ENCODE measurements around the gene CCDC141.
"Not testable (repeated sequence)": the region's sequence is repeated elsewhere in the genome, so short reads cannot be mapped to it uniquely, and the experiment has no call there.

The CCDC141 gene

GRCh38 chr2:178993788-178994187 is 56.1 kb downstream of the CCDC141 start:
- H3K27ac Mint-ChIP-seq (ENCODE audit: low read depth): no peak overlapping the region

DNA sequence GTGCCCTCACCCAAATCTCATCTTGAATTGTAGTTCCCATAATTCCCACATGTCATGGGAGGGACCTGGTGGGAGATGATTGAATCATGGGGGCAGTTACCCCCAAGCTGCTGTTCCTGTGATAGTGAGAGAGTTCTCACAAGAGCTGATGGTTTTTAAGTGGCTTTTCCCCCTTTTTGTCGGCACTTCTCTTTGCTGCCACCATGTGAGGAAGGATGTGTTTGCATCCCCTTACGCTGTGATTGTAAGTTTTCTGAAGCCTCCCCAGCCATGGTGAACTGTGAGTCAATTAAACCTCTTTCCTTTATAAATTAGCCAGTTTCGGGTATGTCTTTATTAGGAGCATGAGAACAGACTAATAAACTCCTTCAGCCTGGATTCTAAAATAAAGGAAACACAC is 57.2 kb downstream of the CCDC141 start:
- not testable (repeated sequence) for H3K4me3 Mint-ChIP-seq; DNase-seq (ENCODE audit: low spot score in 2 of 2); H3K27me3 Mint-ChIP-seq; H3K4me1 Mint-ChIP-seq; H3K27ac Mint-ChIP-seq (ENCODE audit: low read depth); H3K9me3 Mint-ChIP-seq; H3K36me3 Mint-ChIP-seq (ENCODE audit: insufficient read depth); ATAC-seq (replicated peaks; ENCODE audit: extremely low read depth, poor library complexity, severe bottlenecking)

More at GRCh38 chr2:178993788-178994187, 56.1 kb downstream of the CCDC141 start:
- no peaks in the 10 kb centered on the region for H3K4me1 Mint-ChIP-seq
- no peak for DNase-seq (ENCODE audit: low spot score in 2 of 2)
- H3K9me3 Mint-ChIP-seq: no peaks in the 10 kb centered on the region
- H3K27me3 Mint-ChIP-seq: no peaks in the 10 kb centered on the region
- H3K4me3 Mint-ChIP-seq: no peak overlapping the region
- ATAC-seq (replicated peaks; ENCODE audit: extremely low read depth, poor library complexity, severe bottlenecking): no peak
- H3K36me3 Mint-ChIP-seq (ENCODE audit: insufficient read depth): peaks cover 1% of the 10 kb centered on the region

DNA sequence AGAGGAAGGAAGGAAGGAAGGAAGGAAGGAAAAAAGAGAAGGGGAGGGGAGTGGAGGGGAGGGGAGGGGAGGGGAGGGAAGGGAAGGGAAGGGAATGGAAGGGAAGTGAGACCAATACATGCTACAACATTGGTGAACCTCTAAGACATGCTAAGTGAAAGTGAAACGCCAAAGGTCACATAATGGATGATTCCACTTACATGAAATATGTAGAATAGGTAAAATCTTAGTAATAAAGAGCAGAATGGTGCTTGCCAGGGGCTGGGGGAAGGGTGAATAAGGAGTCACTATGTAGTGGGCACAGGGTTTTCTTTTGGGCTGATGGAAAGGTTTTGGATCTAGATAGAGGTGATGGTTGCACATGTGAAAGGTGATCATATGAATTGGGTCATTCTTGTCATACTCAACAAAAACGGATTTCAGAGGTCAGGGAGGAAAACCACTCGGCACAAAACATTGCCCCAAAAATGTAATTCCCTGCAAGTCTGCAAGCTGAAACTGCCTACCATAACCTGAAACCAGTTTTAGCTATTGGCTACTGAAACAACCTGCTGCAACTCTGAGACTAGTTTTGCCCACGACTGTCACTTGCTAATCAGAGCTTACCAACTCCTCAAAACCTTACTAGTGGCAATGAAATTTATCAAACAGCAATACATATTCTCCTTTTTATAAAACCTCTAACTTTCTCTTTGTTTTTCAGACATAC is 59.2 kb downstream of the CCDC141 start:
- H3K4me1 Mint-ChIP-seq: no peaks in the 10 kb centered on the region
- H3K27me3 Mint-ChIP-seq: no peaks in the 10 kb centered on the region
- H3K9me3 Mint-ChIP-seq: no peaks in the 10 kb centered on the region
- peaks cover 1% of the 10 kb centered on the region for H3K36me3 Mint-ChIP-seq (ENCODE audit: insufficient read depth)
- DNase-seq (ENCODE audit: low spot score in 2 of 2) (no peak), ATAC-seq (replicated peaks; ENCODE audit: extremely low read depth, poor library complexity, severe bottlenecking) (no peak)
- H3K4me3 Mint-ChIP-seq: no peak overlapping the region
- H3K27ac Mint-ChIP-seq (ENCODE audit: low read depth): no peak overlapping the region

GRCh38 chr2:178989424-178989823 is 60.5 kb downstream of the CCDC141 start:
- H3K27me3 Mint-ChIP-seq; H3K36me3 Mint-ChIP-seq (ENCODE audit: insufficient read depth); H3K9me3 Mint-ChIP-seq; ATAC-seq (replicated peaks; ENCODE audit: extremely low read depth, poor library complexity, severe bottlenecking); DNase-seq (ENCODE audit: low spot score in 2 of 2); H3K4me3 Mint-ChIP-seq; H3K4me1 Mint-ChIP-seq; H3K27ac Mint-ChIP-seq (ENCODE audit: low read depth): not testable (repeated sequence)

DNA sequence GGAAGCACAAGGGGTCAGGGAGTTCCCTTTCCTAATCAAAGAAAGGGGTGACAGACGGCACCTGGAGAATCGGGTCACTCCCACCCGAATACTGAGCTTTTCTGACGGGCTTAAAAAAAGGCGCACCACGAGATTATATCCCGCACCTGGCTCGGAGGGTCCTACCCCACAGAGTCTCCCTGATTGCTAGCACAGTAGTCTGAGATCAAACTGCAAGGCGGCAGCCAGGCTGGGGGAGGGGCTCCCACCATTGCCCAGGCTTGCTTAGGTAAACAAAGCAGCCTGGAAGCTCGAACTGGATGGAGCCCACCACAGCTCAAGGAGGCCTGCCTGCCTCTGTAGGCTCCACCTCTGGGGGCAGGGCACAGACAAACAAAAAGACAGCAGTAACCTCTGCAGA is 67.3 kb downstream of the CCDC141 start:
- not testable (repeated sequence) for ATAC-seq (replicated peaks; ENCODE audit: extremely low read depth, poor library complexity, severe bottlenecking); H3K27ac Mint-ChIP-seq (ENCODE audit: low read depth); H3K36me3 Mint-ChIP-seq (ENCODE audit: insufficient read depth)

GRCh38 chr2:178980815-178981214 is 69.1 kb downstream of the CCDC141 start:
- no peak for ATAC-seq (replicated peaks; ENCODE audit: extremely low read depth, poor library complexity, severe bottlenecking)
- no peaks in the 10 kb centered on the region for H3K27me3 Mint-ChIP-seq
- H3K36me3 Mint-ChIP-seq (ENCODE audit: insufficient read depth): no peaks in the 10 kb centered on the region
- no peak for DNase-seq (ENCODE audit: low spot score in 2 of 2)
- no peak overlapping the region for H3K4me3 Mint-ChIP-seq
- no peak overlapping the region for H3K27ac Mint-ChIP-seq (ENCODE audit: low read depth)
- H3K4me1 Mint-ChIP-seq: no peaks in the 10 kb centered on the region
- H3K9me3 Mint-ChIP-seq: peaks cover 6% of the 10 kb centered on the region

More for the DNA sequence above, 67.3 kb downstream of the CCDC141 start:
- not testable (repeated sequence) for DNase-seq (ENCODE audit: low spot score in 2 of 2); H3K9me3 Mint-ChIP-seq; H3K27me3 Mint-ChIP-seq; H3K4me1 Mint-ChIP-seq; H3K4me3 Mint-ChIP-seq

- DNase-seq (ENCODE audit: low spot score in 2 of 2): no peak
- no peaks in the 10 kb centered on the region for H3K4me1 Mint-ChIP-seq
- H3K27me3 Mint-ChIP-seq: no peaks in the 10 kb centered on the region
- no peaks in the 10 kb centered on the region for H3K36me3 Mint-ChIP-seq (ENCODE audit: insufficient read depth)
- ATAC-seq (replicated peaks; ENCODE audit: extremely low read depth, poor library complexity, severe bottlenecking): no peak
- H3K9me3 Mint-ChIP-seq: peaks cover 6% of the 10 kb centered on the region
- no peak overlapping the region for H3K27ac Mint-ChIP-seq (ENCODE audit: low read depth)
- H3K4me3 Mint-ChIP-seq: no peak overlapping the region
These were observed 71.3 kb downstream of the CCDC141 start for GRCh38 chr2:178978667-178979066.

- Mint-ChIP-seq H3K4me3 (no peak overlapping the region), H3K27ac (ENCODE audit: low read depth) (no peak overlapping the region), H3K9me3 (no peaks in the 10 kb centered on the region), H3K27me3 (no peaks in the 10 kb centered on the region), H3K36me3 (ENCODE audit: insufficient read depth) (no peaks in the 10 kb centered on the region), H3K4me1 (no peaks in the 10 kb centered on the region)
- no peak for DNase-seq (ENCODE audit: low spot score in 2 of 2)
- ATAC-seq (replicated peaks; ENCODE audit: extremely low read depth, poor library complexity, severe bottlenecking): no peak
These were observed 73.6 kb downstream of the CCDC141 start for GRCh38 chr2:178976351-178976750.

GRCh38 chr2:178962805-178963433 is 87.0 kb downstream of the CCDC141 start:
- H3K4me3 Mint-ChIP-seq: no peak overlapping the region
- H3K27ac Mint-ChIP-seq (ENCODE audit: low read depth): no peak overlapping the region
- H3K36me3 Mint-ChIP-seq (ENCODE audit: insufficient read depth): no peaks in the 10 kb centered on the region
- ATAC-seq (replicated peaks; ENCODE audit: extremely low read depth, poor library complexity, severe bottlenecking): no peak
- no peak for DNase-seq (ENCODE audit: low spot score in 2 of 2)
- no peaks in the 10 kb centered on the region for H3K27me3 Mint-ChIP-seq
- no peaks in the 10 kb centered on the region for H3K4me1 Mint-ChIP-seq
- peaks cover 5% of the 10 kb centered on the region for H3K9me3 Mint-ChIP-seq

GRCh38 chr2:178962152-178962551 is 87.8 kb downstream of the CCDC141 start:
- H3K27ac Mint-ChIP-seq (ENCODE audit: low read depth): no peak overlapping the region
- H3K4me1 Mint-ChIP-seq: no peaks in the 10 kb centered on the region
- no peak overlapping the region for H3K4me3 Mint-ChIP-seq
- DNase-seq (ENCODE audit: low spot score in 2 of 2) (no peak), ATAC-seq (replicated peaks; ENCODE audit: extremely low read depth, poor library complexity, severe bottlenecking) (no peak)
- no peaks in the 10 kb centered on the region for H3K36me3 Mint-ChIP-seq (ENCODE audit: insufficient read depth)
- H3K9me3 Mint-ChIP-seq: peaks cover 5% of the 10 kb centered on the region
- H3K27me3 Mint-ChIP-seq: no peaks in the 10 kb centered on the region

- H3K4me3 Mint-ChIP-seq: no peak overlapping the region
- no peaks in the 10 kb centered on the region for H3K36me3 Mint-ChIP-seq (ENCODE audit: insufficient read depth)
- no peak overlapping the region for H3K27ac Mint-ChIP-seq (ENCODE audit: low read depth)
- H3K4me1 Mint-ChIP-seq: no peaks in the 10 kb centered on the region
- ATAC-seq (replicated peaks; ENCODE audit: extremely low read depth, poor library complexity, severe bottlenecking): no peak
- no peaks in the 10 kb centered on the region for H3K27me3 Mint-ChIP-seq
- no peak for DNase-seq (ENCODE audit: low spot score in 2 of 2)
- no peaks in the 10 kb centered on the region for H3K9me3 Mint-ChIP-seq
These were observed 95.9 kb downstream of the CCDC141 start for GRCh38 chr2:178954049-178954448.

DNA sequence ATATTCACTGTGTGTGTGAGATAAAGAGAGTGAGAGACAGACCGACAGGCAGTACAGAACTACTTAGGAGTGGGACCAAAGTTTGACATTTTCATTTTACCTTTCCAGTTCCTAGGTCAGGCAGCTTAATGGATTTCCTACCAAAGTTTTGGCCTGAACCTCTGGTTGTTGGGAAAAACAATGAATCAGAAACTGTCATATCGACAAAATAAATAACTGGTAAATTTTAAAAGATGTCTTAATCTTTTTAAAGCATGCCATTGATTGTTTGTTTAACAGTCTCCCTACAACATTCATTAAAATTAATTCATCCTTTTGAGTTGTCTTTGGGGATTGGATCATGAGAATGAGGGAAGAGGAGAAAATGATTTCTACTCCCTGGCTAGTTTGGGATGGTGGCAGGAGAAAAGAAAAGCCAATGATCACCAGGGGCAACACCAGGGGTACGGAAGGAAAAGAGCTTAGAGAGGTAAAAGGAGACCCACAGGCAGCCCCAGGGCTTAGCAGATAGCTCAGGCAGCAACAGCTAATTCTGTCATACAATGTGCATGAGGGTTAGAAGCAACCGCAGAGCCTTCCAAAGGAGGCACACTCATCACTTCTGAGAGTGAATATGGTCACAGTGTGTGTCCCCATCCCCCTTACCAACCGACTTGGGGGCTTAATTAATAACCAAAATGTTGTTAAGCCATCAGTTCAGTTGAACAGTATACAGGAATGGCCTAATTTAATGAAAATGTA is 98.5 kb downstream of the CCDC141 start:
- Mint-ChIP-seq H3K36me3 (ENCODE audit: insufficient read depth) (no peaks in the 10 kb centered on the region), H3K9me3 (no peaks in the 10 kb centered on the region), H3K27ac (ENCODE audit: low read depth) (no peak overlapping the region), H3K4me1 (no peaks in the 10 kb centered on the region), H3K27me3 (no peaks in the 10 kb centered on the region), H3K4me3 (no peak overlapping the region)
- DNase-seq (ENCODE audit: low spot score in 2 of 2) (no peak), ATAC-seq (replicated peaks; ENCODE audit: extremely low read depth, poor library complexity, severe bottlenecking) (no peak)

DNA sequence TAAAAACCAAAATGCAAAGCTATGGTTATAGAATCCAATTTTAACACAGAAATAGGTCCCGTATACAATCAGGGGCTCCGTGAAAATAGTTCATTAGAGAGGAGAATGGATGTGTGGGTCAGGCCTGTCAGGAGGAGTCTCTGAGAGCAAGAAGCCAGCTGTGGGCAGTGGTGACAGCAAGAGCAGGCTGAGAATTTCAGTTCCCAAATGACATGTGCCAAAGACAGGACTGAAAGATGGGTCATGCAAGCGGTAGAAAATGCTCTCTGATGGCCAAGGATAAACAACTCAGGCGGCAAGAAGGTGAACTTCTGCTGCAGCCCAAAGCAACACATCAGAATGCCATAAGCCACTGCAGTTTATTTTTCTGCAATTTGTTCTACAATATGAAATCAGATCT is 100.4 kb downstream of the CCDC141 start:
- no peak overlapping the region for H3K27ac Mint-ChIP-seq (ENCODE audit: low read depth)
- DNase-seq (ENCODE audit: low spot score in 2 of 2): no peak
- H3K4me3 Mint-ChIP-seq: no peak overlapping the region
- no peaks in the 10 kb centered on the region for H3K36me3 Mint-ChIP-seq (ENCODE audit: insufficient read depth)
- no peaks in the 10 kb centered on the region for H3K27me3 Mint-ChIP-seq
- H3K4me1 Mint-ChIP-seq: no peaks in the 10 kb centered on the region
- no peak for ATAC-seq (replicated peaks; ENCODE audit: extremely low read depth, poor library complexity, severe bottlenecking)
- no peaks in the 10 kb centered on the region for H3K9me3 Mint-ChIP-seq
